Non-pigmented ciliary epithelial cell (primary cell): ENCODE data around the gene EPB41L4A.
"Not testable (repeated sequence)": the region's sequence is repeated elsewhere in the genome, so short reads cannot be mapped to it uniquely, and the experiment has no call there.

Experiments used
- DNase-seq: peaks from one replicate; pipeline ENCODE4 v3.0.0-alpha.2; 2010; ENCODE audit warnings: low read depth

EPB41L4A gene

GRCh38 chr5:112397690-112398089 is 21.4 kb downstream of the EPB41L4A start:
- no peak for DNase-seq

DNA sequence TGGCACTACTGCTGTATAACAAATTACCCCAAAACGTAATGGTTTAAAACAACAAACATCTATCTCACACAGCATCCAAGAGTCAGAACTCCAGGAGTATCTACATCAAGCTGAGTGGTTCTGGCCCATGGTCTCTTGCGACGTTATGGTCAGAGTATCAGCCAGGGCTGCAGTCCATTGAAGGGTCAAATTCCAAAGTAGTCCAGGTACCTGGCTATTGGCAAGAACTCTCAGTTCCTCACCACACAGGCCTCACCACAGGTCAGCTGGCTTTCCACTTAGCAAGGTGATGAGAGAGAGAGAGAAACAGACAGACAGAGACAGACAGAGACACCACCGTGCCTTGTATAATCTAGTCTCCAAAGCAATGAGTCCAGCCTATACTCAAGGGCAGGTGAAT is 22.6 kb downstream of the EPB41L4A start:
- DNase-seq, result no peak

- not testable (repeated sequence) for DNase-seq
Measured at GRCh38 chr5:112395299-112395698, 23.8 kb downstream of the EPB41L4A start.

- no peak for DNase-seq
Measured at GRCh38 chr5:112390327-112390726, 28.8 kb downstream of the EPB41L4A start.

GRCh38 chr5:112388739-112389138 is 30.3 kb downstream of the EPB41L4A start:
- no peak for DNase-seq

GRCh38 chr5:112388074-112388473 is 31.0 kb downstream of the EPB41L4A start:
- no peak for DNase-seq

DNA sequence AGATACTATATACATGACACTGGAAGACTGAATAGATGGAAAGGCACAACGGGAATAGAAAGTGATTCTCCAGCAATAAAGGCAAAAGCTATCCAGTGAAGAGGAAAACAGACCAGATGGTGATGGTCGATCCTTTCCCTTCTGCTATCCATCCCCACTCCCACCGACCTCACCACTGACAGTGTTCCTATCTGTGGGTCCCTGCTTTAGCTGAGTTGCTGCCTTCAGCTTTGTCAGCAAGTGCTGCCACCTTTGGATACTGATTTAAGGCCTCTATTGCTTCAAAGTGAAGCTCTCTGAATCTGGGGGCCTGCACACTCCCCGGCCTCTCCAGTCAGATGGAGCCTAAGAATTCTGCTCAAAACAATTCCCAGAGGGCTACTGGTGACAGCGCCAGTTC is 32.3 kb downstream of the EPB41L4A start:
- DNase-seq, result no peak

- DNase-seq, result no peak
Measured at GRCh38 chr5:112385969-112386368, 33.1 kb downstream of the EPB41L4A start.

GRCh38 chr5:112385566-112385965 is 33.5 kb downstream of the EPB41L4A start:
- no peak for DNase-seq

GRCh38 chr5:112384523-112384922 is 34.6 kb downstream of the EPB41L4A start:
- DNase-seq, result no peak

DNA sequence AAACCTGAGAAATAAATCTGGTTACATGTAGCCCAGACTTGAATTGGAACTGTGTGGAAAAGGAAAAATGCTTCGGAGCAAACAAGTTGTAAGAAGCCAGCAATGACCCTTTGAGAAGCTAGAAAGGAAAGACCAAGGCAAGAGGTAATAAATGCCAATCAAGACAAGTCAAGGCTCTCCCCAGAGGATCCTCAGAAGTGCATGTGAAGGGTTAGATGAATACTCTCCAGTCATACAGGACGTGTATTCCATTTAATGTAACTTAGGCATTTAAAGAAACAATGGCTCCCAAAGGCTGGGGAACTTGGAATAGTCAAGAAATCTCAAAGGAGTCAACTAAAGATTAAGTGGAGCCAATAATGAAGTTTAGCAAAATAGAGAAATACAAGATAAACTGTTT is 36.2 kb downstream of the EPB41L4A start:
- no peak for DNase-seq

GRCh38 chr5:112381521-112381920 is 37.6 kb downstream of the EPB41L4A start:
- no peak for DNase-seq

GRCh38 chr5:112379542-112380325 is 39.3 kb downstream of the EPB41L4A start:
- no peak for DNase-seq

DNA sequence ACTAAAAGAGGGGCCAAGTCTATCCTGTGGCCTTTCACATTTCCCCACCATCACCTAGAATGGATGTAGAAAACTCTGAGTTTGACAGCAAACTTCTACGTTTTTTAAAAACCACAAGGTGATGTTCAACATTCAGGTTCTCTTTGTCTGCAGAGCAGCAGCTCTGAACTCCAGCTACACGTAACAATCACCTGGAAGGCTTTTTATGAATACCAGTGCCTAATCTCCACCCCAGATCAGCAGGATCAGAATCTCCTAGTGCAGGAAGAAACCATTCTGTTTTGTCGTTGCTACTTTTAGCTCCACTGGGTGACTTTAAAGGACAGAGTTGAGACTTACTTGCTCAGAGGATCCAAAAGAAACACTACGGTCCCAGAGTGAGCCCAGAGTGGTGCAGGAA is 44.3 kb downstream of the EPB41L4A start:
- no peak for DNase-seq

GRCh38 chr5:112374356-112374755 is 44.7 kb downstream of the EPB41L4A start:
- DNase-seq, result no peak

DNA sequence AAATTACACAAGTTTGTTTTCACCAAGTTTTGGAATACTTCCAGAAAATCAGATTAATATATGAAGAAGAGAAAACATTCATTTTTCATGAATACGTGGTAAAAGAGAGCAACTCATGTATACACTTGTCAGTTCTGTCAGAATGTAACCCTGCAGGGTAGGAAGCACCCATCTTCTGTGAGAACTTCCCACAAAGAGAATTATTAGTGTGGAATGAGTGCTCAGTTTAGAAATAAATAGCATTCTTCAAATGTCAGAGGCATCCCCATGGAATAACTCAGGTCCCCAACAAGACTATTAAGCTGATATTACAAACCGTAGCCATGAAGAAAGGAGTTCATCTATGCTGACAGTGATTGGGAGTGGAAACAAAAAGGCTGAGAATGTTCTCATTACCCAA is 45.2 kb downstream of the EPB41L4A start:
- no peak for DNase-seq

GRCh38 chr5:112372543-112372942 is 46.5 kb downstream of the EPB41L4A start:
- no peak for DNase-seq

- no peak for DNase-seq
Measured at GRCh38 chr5:112371067-112371466, 48.0 kb downstream of the EPB41L4A start.

GRCh38 chr5:112367400-112367799 is 51.7 kb downstream of the EPB41L4A start:
- no peak for DNase-seq

GRCh38 chr5:112366987-112367386 is 52.1 kb downstream of the EPB41L4A start:
- DNase-seq, result no peak

- not testable (repeated sequence) for DNase-seq
Measured at GRCh38 chr5:112360740-112361139, 58.3 kb downstream of the EPB41L4A start.

DNA sequence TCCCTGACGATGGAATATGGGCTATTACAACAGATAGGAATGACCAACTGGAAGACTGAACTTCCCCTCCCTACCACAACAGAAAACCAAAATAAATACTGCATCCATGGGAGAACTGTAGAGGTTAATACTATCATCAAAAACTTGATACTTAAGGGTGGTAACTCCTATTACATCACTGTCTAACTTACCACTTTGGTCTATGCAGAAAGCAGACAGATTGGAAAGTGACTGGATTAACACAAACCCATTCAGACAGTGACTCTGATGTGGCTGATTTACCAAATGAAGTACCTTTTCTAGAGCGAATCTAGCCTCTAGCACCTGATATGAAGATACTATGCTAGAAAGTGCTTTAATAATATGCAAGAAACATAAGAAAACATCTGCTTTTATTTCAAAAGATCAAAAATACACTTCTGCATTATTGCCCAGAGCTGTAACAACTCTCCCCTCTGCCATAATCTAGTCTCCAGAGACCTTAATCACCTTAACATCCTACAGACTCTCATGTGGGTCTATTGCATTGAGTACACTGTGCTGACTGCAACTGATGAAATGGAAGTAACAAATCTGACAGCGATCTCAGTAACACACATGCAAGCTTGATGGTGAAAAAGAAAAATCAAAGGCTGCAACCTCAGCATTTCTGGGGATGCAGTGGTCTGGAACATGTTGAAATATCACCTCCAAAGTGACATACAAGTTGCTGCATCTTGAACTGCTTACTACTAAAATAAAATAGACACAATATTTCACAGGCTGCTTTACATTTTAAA is 62.7 kb downstream of the EPB41L4A start:
- no peak for DNase-seq

DNA sequence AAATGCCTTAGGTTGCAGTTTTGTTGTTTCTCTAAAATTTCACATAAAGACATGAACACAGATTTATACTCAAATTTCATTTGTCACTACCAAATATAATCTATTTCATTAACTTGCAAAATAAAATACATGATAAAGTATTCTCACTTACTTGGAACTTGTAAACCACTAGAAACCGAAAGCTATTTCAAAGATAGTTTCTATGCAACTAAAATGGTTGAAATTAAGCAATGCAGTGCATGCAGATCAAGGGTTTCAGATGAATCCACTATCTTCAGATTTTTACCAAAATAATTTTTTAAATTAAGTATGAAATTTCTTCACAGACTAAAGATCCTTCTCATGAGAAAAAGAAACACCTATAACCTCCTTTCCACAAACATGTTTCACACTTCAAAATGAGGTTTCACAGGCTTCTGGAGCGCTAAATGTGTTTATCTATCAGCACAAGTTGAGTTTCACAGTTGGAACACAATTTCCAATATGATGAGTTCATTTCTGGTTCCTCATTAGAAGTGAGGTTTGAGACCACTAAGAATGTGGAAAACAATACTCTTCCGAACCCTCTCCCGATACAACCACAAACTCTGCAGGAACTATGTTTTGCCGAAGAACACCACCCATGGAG is 63.9 kb downstream of the EPB41L4A start:
- DNase-seq, result no peak
